ENCODE measurements around the gene JAM2.

JAM2 gene

DNA sequence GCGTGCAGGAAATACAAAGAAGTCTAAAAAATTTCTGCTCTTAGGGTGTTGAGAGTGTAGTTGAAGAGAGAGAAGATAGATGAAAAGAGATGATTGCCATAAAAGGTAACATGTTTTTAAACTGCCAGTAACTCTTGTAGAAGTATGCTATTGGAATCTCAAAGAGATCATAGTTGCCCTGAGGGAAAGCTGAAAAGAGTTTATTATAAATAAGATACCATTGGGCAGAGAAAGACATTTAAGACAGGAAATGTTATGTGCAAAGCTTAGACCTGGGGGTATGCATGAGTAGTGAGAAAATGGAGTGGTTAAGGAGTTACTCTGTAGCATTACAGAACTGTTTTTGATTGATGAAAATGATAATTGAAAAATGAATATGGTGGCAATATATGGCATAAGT, 113.4 kb downstream of the JAM2 start:
- Histone ChIP-seq H3K36me3 (ENCODE audit: control insufficient read depth in 1 of 2, insufficient read depth in 2 of 2, low read length in 2 of 2) (peaks cover 22 to 32% of the 10 kb centered on the region in 2 donors), H3K4me1 (ENCODE audit: control insufficient read depth in 1 of 2, insufficient read depth in 2 of 2, low read length in 2 of 2) (no peaks in the 10 kb centered on the region), H3K4me3 (ENCODE audit: low read depth in 1 of 2, low read length in 2 of 2) (no peak overlapping the region)

DNA sequence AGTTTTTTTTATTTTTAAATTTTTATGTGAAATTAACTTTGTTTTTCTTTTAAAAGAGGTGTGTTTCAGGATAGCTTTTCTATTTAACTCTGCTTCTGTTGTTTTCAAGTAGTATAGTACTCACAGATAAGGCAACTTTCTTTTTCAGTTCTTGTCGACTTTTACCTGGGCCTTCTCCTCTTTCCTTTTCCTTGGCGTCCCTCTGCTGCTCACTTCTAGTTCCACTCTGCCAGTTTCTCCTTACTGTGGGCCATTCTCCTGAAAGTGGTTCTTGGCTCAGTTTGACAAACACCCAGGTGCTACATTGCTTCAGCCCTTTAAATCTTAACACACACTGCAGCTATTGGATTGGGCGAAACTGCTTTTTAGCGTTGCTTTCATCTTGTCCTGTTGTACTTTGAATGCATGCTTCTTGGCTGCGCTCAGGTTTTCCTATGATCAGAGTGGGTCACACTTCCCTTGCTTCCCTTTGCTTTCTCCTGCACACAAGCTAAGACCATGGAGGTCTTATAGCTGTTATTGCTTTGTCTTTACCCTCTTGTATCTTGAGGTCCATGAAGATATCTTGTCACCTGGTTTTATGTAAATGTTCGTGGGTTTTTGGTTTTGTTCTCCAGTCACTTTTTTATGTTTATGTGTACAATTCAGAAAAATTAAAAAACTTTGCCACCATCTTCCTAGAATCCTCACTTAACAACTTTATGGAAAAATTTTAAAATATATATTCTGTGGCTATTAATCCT, 117.3 kb downstream of the JAM2 start:
- Histone ChIP-seq H3K9me3 (ENCODE audit: control insufficient read depth in 1 of 2, low read length in 2 of 2) (no peaks in the 10 kb centered on the region), H3K27me3 (ENCODE audit: low read depth, low read length) (no peaks in the 10 kb centered on the region), H3K4me1 (ENCODE audit: control insufficient read depth in 1 of 2, insufficient read depth in 2 of 2, low read length in 2 of 2) (no peaks in the 10 kb centered on the region), H3K36me3 (ENCODE audit: control insufficient read depth in 1 of 2, insufficient read depth in 2 of 2, low read length in 2 of 2) (peaks cover 24 to 41% of the 10 kb centered on the region in 2 donors), H3K4me3 (ENCODE audit: low read depth in 1 of 2, low read length in 2 of 2) (no peak overlapping the region), H3K27ac (ENCODE audit: low read length) (no peak overlapping the region)

More for the DNA sequence above, 113.4 kb downstream of the JAM2 start:
- H3K27ac ChIP-seq (ENCODE audit: low read length): no peak overlapping the region
- no peaks in the 10 kb centered on the region for H3K9me3 ChIP-seq (ENCODE audit: control insufficient read depth in 1 of 2, low read length in 2 of 2)
- H3K27me3 ChIP-seq (ENCODE audit: low read depth, low read length): no peaks in the 10 kb centered on the region

DNA sequence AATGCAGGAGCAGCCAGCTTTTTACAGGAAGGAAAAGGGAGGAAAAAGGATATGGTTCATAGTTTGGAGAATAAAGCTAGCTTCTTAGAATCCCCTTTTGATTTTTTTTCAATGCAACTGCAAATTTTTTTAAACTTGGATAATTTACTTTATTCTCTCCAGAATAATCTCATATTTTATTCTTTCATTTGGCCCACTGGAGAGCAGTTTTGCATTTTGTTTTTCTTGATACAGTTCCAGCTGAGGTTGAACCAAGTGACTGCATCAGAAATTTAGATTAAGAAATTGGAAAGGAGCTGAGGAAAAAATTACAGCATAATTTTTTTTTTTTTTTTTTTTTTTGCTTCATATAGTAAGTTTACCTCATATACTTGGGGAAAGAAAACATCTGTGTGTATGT, 118.5 kb downstream of the JAM2 start:
- H3K4me1 ChIP-seq (ENCODE audit: control insufficient read depth in 1 of 2, insufficient read depth in 2 of 2, low read length in 2 of 2): no peaks in the 10 kb centered on the region
- H3K36me3 ChIP-seq (ENCODE audit: control insufficient read depth in 1 of 2, insufficient read depth in 2 of 2, low read length in 2 of 2): peaks cover 20 to 43% of the 10 kb centered on the region in 2 donors
- no peak overlapping the region for H3K27ac ChIP-seq (ENCODE audit: low read length)
- no peaks in the 10 kb centered on the region for H3K9me3 ChIP-seq (ENCODE audit: control insufficient read depth in 1 of 2, low read length in 2 of 2)
- no peaks in the 10 kb centered on the region for H3K27me3 ChIP-seq (ENCODE audit: low read depth, low read length)
- no peak overlapping the region for H3K4me3 ChIP-seq (ENCODE audit: low read depth in 1 of 2, low read length in 2 of 2)

DNA sequence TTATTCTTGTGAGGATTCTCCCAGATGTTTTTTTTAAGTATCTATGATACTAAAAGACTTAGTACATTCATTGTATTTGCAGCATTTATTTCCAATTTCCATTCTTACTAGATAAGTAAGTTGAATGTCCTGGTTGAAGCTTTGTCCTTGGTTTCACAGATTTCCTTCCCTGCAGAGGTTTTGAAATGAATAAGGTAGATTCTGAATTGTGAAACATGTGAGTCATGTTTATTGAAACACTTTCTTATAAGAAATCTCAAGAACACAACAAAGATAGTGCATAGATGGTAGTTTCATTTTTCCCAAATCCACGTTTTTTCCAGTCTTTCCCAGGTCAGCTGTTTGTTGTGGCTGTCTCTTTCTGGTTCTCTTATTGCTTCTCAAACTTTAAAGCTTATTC, 120.5 kb downstream of the JAM2 start:
- no peaks in the 10 kb centered on the region for H3K4me1 ChIP-seq (ENCODE audit: control insufficient read depth in 1 of 2, insufficient read depth in 2 of 2, low read length in 2 of 2)
- H3K27ac ChIP-seq (ENCODE audit: low read length): no peak overlapping the region
- H3K4me3 ChIP-seq (ENCODE audit: low read depth in 1 of 2, low read length in 2 of 2): no peak overlapping the region
- H3K36me3 ChIP-seq (ENCODE audit: control insufficient read depth in 1 of 2, insufficient read depth in 2 of 2, low read length in 2 of 2): peaks cover 27 to 50% of the 10 kb centered on the region in 2 donors
- H3K27me3 ChIP-seq (ENCODE audit: low read depth, low read length): no peaks in the 10 kb centered on the region
- no peaks in the 10 kb centered on the region for H3K9me3 ChIP-seq (ENCODE audit: control insufficient read depth in 1 of 2, low read length in 2 of 2)

DNA sequence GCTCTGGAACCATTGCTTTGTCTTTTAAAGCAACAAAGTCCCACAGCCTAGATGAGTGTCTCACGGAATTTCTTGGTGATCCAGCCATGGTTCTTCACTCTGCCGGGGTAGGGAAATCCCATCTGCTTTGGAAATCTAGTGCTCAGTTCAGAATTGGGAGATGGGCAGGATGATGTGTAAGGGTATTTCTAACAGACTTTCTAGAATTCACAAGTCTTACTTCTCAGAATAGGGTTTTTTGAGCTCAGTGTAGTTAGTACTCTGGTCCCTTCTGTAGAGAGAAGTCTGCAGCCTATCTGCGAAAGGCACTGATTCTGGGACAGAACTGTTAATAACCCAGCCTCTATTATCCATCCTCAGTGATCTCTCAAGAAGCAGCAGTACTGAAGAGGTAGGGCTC, 121.0 kb downstream of the JAM2 start:
- no peak overlapping the region for H3K4me3 ChIP-seq (ENCODE audit: low read depth in 1 of 2, low read length in 2 of 2)
- no peaks in the 10 kb centered on the region for H3K27me3 ChIP-seq (ENCODE audit: low read depth, low read length)
- peaks cover 29 to 53% of the 10 kb centered on the region in 2 donors for H3K36me3 ChIP-seq (ENCODE audit: control insufficient read depth in 1 of 2, insufficient read depth in 2 of 2, low read length in 2 of 2)
- no peaks in the 10 kb centered on the region for H3K9me3 ChIP-seq (ENCODE audit: control insufficient read depth in 1 of 2, low read length in 2 of 2)
- no peak overlapping the region for H3K27ac ChIP-seq (ENCODE audit: low read length)
- no peaks in the 10 kb centered on the region for H3K4me1 ChIP-seq (ENCODE audit: control insufficient read depth in 1 of 2, insufficient read depth in 2 of 2, low read length in 2 of 2)

DNA sequence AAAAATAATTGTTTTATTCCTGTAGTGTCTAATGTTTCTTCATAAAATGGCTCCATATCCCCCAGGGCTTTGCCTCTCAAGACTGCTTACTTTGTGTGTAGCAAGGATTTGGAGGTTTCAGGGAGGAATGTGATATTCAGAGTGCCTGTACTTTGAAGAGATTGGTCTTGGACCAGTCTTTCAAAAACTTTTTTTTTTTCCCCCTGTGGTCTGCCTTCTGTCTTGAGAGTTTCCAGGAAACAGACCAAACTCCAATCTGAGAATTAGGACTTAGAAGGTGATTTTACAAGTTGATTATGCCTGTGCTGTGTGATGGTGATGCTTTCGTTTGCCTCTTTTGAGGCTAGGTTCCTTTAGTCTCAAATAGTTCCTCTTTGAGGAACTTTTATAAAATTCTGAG, 121.6 kb downstream of the JAM2 start:
- no peaks in the 10 kb centered on the region for H3K27me3 ChIP-seq (ENCODE audit: low read depth, low read length)
- H3K4me1 ChIP-seq (ENCODE audit: control insufficient read depth in 1 of 2, insufficient read depth in 2 of 2, low read length in 2 of 2): no peaks in the 10 kb centered on the region
- no peak overlapping the region for H3K4me3 ChIP-seq (ENCODE audit: low read depth in 1 of 2, low read length in 2 of 2)
- no peak overlapping the region for H3K27ac ChIP-seq (ENCODE audit: low read length)
- H3K9me3 ChIP-seq (ENCODE audit: control insufficient read depth in 1 of 2, low read length in 2 of 2): no peaks in the 10 kb centered on the region
- peaks cover 33 to 57% of the 10 kb centered on the region in 2 donors for H3K36me3 ChIP-seq (ENCODE audit: control insufficient read depth in 1 of 2, insufficient read depth in 2 of 2, low read length in 2 of 2)

DNA sequence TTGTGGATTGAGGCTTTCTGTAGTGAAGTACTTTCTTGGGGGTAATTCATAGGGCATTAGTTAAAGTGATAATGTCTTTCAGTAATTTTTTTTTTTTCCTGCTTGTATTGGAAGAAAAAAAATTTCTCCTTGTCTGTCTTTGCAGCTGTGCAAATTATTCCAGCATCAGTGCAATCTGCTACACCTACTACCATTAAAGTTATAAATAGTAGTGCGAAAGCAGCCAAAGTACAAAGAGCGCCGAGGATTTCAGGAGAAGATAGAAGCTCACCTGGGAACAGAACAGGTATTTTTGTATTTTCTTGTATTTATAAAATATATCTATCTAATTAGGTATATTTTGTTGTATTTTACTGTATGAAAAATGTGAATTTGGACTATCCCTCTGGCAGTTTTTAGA, 125.0 kb downstream of the JAM2 start:
- Histone ChIP-seq H3K27ac (ENCODE audit: low read length) (no peak overlapping the region), H3K36me3 (ENCODE audit: control insufficient read depth in 1 of 2, insufficient read depth in 2 of 2, low read length in 2 of 2) (peaks cover 38 to 55% of the 10 kb centered on the region in 2 donors), H3K4me1 (ENCODE audit: control insufficient read depth in 1 of 2, insufficient read depth in 2 of 2, low read length in 2 of 2) (no peaks in the 10 kb centered on the region), H3K4me3 (ENCODE audit: low read depth in 1 of 2, low read length in 2 of 2) (no peak overlapping the region), H3K9me3 (ENCODE audit: control insufficient read depth in 1 of 2, low read length in 2 of 2) (no peaks in the 10 kb centered on the region), H3K27me3 (ENCODE audit: low read depth, low read length) (no peaks in the 10 kb centered on the region)
